MM.1S (cell line): ENCODE results near the gene NRXN3.

ENCODE experiments used
- DNase-seq: peaks from one replicate; pipeline ENCODE4 v3.0.0-alpha.2; 2015
- H2AFZ ChIP-seq: fragments of 300-600 bp; sonication (generic); 2 replicates; pipeline ENCODE4 v1.6.0; 2016; ENCODE audit warnings: antibody characterized with exemption, low read length
- H3F3A ChIP-seq: fragments of 300-600 bp; sonication (generic); 2 replicates; pipeline ENCODE4 v1.6.1; 2016; ENCODE audit warnings: mild to moderate bottlenecking, antibody characterized with exemption, low read length, moderate library complexity, mixed read lengths; ENCODE audit not compliant: insufficient read depth
- H3K27ac ChIP-seq: fragments of 300-600 bp; sonication (generic); 2 replicates; pipeline ENCODE4 v1.5.1; 2016; ENCODE audit warnings: mild to moderate bottlenecking, low read length
- H3K27me3 ChIP-seq: fragments of 300-600 bp; sonication (generic); replicated peaks from 2 replicates; pipeline ENCODE4 v1.6.0; 2016; ENCODE audit warnings: low read length; ENCODE audit not compliant: insufficient read depth
- H3K36me3 ChIP-seq: fragments of 300-600 bp; sonication (generic); replicated peaks from 2 replicates; pipeline ENCODE4 v1.6.1; 2016; ENCODE audit warnings: mild to moderate bottlenecking, low read length, mixed read lengths; ENCODE audit not compliant: insufficient read depth
- H3K4me1 ChIP-seq: fragments of 300-600 bp; sonication (generic); 2 replicates; pipeline ENCODE4 v1.6.1; 2016; ENCODE audit warnings: low read length, mixed read lengths
- H3K4me2 ChIP-seq: fragments of 300-600 bp; sonication (generic); 2 replicates; pipeline ENCODE4 v1.6.0; 2016; ENCODE audit warnings: low read depth, low read length
- H3K4me3 ChIP-seq: fragments of 300-600 bp; sonication (generic); 2 replicates; pipeline ENCODE4 v1.5.1; 2016; ENCODE audit warnings: low read length, mixed read lengths
- H3K79me2 ChIP-seq: fragments of 300-600 bp; sonication (generic); 2 replicates; pipeline ENCODE4 v1.6.1; 2016; ENCODE audit warnings: mixed run types, low read length, mixed read lengths
- H3K9ac ChIP-seq: fragments of 300-600 bp; sonication (generic); 2 replicates; pipeline ENCODE4 v1.6.1; 2016; ENCODE audit warnings: low read length, mixed read lengths
- H3K9me2 ChIP-seq: fragments of 300-600 bp; sonication (generic); replicated peaks from 2 replicates; pipeline ENCODE4 v1.6.1; 2016; ENCODE audit warnings: mild to moderate bottlenecking, low read length, mixed read lengths; ENCODE audit not compliant: insufficient read depth
- H3K9me3 ChIP-seq: fragments of 300-600 bp; sonication (generic); replicated peaks from 2 replicates; pipeline ENCODE4 v1.6.1; 2016; ENCODE audit warnings: mild to moderate bottlenecking, low read length, mixed read lengths; ENCODE audit not compliant: insufficient read depth
- H4K20me1 ChIP-seq: fragments of 300-600 bp; sonication (generic); 2 replicates; pipeline ENCODE4 v1.6.1; 2016; ENCODE audit warnings: mild to moderate bottlenecking, low read length, moderate library complexity, mixed read lengths; ENCODE audit not compliant: insufficient read depth
- EZH2 ChIP-seq: fragments of 300-600 bp; sonication (generic); optimal IDR thresholded peaks from 2 replicates; pipeline ENCODE3; 2017; ENCODE audit warnings: low read depth, mild to moderate bottlenecking, antibody characterized with exemption, low read length, mixed read lengths
- EZH2phosphoT487 ChIP-seq: fragments of 300-600 bp; sonication (generic); IDR thresholded peaks from 2 replicates; pipeline ENCODE4 v1.6.1; 2018; ENCODE audit warnings: antibody characterized with exemption, low read length
- TF ChIP-seq, protein P1 (sequence below): fragments of 300-600 bp; sonication (generic); IDR thresholded peaks from 2 replicates; pipeline ENCODE4 v1.5.1; 2016; ENCODE audit warnings: antibody characterized with exemption, low read length, mixed read lengths

Gene NRXN3

DNA sequence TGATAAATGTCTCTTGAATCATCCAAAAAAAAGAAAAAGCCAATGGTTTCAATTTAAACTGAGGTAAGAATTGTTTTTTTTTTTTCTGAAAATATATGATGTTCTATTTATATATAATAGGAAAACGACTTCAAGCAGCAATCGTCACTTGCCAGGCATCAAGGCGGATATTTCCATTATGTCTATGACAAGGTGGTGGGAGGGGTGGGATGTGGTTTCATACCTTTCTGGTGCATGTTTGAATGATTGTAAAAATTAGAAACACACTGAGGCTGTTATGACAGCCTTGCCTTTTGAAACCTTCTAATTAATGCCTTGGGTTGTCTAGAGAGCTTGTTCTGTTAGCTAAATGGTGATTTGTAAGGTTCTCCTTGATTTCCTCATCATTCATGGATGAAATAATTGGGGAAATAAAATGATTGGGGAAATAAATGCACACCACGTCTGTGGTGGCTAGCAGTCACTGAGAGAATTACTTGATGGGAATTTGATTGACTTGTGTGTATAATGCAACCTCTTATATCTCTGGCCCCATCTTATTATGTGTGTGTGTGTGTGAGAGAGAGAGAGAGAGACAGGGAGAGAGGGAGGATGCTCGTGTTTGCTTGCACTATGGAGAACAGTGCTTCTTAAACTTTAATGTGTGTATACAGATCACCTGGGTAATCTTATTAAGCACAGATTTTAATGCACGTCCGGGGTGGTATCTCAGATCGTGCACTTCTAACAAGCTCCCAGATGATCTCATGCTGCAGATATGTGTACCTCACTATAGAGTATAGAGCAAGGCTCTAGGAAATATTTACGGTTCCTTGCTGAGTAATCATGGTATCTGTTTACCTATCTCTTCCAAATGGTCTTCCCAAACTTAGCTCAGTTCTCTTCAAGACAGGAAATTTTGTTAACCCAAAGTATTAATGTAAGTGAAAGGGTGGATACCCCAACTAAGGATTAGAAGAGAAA is 1538.5 kb downstream of the NRXN3 start:
- DNase-seq = no peak

DNA sequence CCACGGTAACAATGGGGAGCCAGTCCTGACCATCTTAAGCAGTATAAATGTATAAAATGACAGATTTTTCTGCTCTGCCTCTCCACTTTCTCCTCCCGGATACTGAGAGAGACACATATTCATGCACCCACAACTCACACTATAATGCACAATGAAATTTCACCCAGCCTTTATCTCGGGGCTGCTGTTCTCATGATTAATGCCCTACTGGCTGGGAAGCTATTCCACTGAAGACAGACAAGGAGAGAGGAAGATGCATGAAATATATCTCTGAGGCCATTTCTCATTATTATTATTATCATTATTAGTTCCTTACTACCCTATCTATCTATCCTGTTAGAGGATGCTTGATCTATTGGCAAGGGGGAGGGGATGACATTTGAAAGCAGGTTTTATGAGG is 1539.4 kb downstream of the NRXN3 start:
- Histone ChIP-seq H3K36me3 (no peaks in the 10 kb centered on the region), H3K27me3 (no peaks in the 10 kb centered on the region), H3K9me2 (no peaks in the 10 kb centered on the region), H4K20me1 (no peaks in the 10 kb centered on the region), H3K4me3 (no peak overlapping the region), H3K9ac (no peak overlapping the region), H3K79me2 (no peaks in the 10 kb centered on the region), H3K9me3 (no peaks in the 10 kb centered on the region), H3K27ac (no peak overlapping the region), H2AFZ (no peak overlapping the region), H3F3A (no peaks in the 10 kb centered on the region), H3K4me2 (no peak overlapping the region), H3K4me1 (no peaks in the 10 kb centered on the region)
- TF ChIP-seq EZH2 = no peak
- TF ChIP-seq EZH2phosphoT487 = no peak
- TF ChIP-seq, protein P1, sequence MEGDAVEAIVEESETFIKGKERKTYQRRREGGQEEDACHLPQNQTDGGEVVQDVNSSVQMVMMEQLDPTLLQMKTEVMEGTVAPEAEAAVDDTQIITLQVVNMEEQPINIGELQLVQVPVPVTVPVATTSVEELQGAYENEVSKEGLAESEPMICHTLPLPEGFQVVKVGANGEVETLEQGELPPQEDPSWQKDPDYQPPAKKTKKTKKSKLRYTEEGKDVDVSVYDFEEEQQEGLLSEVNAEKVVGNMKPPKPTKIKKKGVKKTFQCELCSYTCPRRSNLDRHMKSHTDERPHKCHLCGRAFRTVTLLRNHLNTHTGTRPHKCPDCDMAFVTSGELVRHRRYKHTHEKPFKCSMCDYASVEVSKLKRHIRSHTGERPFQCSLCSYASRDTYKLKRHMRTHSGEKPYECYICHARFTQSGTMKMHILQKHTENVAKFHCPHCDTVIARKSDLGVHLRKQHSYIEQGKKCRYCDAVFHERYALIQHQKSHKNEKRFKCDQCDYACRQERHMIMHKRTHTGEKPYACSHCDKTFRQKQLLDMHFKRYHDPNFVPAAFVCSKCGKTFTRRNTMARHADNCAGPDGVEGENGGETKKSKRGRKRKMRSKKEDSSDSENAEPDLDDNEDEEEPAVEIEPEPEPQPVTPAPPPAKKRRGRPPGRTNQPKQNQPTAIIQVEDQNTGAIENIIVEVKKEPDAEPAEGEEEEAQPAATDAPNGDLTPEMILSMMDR = no peak
- DNase-seq = no peak

More for the DNA sequence above, 1538.5 kb downstream of the NRXN3 start:
- no peak overlapping the region for H2AFZ ChIP-seq
- no peaks in the 10 kb centered on the region for H4K20me1 ChIP-seq
- no peaks in the 10 kb centered on the region for H3K9me2 ChIP-seq
- H3K36me3 ChIP-seq = no peaks in the 10 kb centered on the region
- no peak overlapping the region for H3K27ac ChIP-seq
- no peaks in the 10 kb centered on the region for H3K79me2 ChIP-seq
- TF ChIP-seq EZH2phosphoT487 (no peak), EZH2 (no peak)
- TF ChIP-seq, protein P1 = no peak
- no peaks in the 10 kb centered on the region for H3K27me3 ChIP-seq
- H3K9me3 ChIP-seq = no peaks in the 10 kb centered on the region
- H3K4me2 ChIP-seq = no peak overlapping the region
- no peaks in the 10 kb centered on the region for H3K4me1 ChIP-seq
- H3F3A ChIP-seq = no peaks in the 10 kb centered on the region
- no peak overlapping the region for H3K4me3 ChIP-seq
- H3K9ac ChIP-seq = no peak overlapping the region

DNA sequence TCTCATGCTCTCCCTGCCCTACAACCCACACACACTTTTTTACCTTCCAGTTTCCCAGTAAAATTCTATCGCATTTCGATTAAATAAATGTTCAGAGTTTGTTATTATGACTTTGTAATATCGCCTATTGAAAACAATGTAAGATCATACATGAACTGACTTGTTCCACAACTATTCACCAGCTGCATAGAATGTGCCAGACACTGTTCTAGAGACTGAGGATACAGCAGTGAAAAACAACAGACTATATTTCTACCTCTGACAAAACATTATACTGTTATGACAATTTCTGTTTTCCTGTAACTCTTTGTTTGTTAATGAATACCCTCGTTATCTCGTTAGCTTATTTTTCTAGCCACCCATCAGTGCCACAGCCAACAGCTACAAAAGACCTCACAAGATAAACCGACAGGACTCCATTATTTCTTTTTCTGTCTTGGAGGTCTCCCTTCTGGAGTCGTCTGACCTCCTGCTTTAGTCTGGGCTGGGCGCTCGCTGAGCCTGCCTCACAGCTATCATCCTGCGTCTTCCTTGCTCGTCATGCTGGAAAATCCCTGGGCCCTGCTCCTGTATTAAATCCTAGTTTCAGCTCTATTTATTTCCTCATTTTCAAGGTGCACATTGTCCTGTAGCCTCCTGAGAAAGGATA is 1542.3 kb downstream of the NRXN3 start:
- Histone ChIP-seq H3F3A (no peaks in the 10 kb centered on the region), H4K20me1 (no peaks in the 10 kb centered on the region), H3K9ac (no peak overlapping the region), H3K79me2 (no peaks in the 10 kb centered on the region), H3K4me1 (no peaks in the 10 kb centered on the region), H3K27me3 (no peaks in the 10 kb centered on the region), H3K36me3 (no peaks in the 10 kb centered on the region), H3K9me3 (no peaks in the 10 kb centered on the region), H2AFZ (no peak overlapping the region), H3K4me2 (no peak overlapping the region), H3K4me3 (no peak overlapping the region), H3K27ac (no peak overlapping the region), H3K9me2 (no peaks in the 10 kb centered on the region)
- no peak for DNase-seq
- no peak for TF ChIP-seq EZH2
- TF ChIP-seq EZH2phosphoT487 = no peak
- TF ChIP-seq, protein P1 = no peak
